AG08395 (cell line): Measurements from ENCODE around the gene PRAF2.

Experiments used
- DNase-seq: peaks from one replicate; pipeline ENCODE4 v3.0.0; 2012; ENCODE audit warnings: mixed read lengths, low spot score

The PRAF2 gene

DNA sequence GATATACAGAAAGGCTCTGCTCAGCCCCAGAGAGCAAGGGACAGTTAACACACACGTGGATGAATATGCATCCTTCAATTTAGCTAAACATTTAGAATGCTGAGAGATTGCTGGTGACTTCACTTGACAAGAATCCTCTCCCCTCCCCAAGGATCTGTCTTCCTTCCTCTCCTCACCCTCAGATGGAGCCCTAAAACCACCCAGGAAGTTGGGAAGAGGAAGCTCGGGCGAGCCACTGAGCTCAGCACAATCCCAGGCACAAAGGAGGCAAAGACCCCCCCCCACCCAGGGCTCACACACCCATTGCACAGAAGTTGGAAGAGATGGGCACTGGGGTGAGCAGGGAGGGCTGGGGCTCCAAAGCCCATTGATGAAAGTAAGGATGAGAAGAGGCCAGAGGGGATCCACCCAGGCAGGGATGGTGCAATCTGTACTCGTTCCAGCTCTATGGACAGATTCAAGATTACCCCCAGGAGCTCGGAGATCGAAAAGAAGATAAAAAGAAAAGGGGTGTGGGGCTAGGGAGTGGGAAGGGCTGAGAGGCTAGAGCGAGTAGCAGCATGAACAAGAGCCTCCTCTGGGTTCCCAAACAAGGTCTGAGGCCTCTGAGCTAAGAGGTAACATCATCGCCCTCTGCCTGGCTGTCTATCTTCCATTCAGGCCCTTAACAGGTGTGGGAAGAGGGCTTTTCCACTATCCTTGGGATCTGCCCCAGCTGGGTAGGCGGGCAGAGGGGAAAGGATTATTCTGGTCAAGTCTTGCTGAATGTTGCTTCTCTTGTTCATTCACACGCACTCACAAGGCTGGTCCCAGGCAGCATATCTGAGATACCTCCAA is 31.8 kb downstream of the PRAF2 start:
- no peak for DNase-seq

DNA sequence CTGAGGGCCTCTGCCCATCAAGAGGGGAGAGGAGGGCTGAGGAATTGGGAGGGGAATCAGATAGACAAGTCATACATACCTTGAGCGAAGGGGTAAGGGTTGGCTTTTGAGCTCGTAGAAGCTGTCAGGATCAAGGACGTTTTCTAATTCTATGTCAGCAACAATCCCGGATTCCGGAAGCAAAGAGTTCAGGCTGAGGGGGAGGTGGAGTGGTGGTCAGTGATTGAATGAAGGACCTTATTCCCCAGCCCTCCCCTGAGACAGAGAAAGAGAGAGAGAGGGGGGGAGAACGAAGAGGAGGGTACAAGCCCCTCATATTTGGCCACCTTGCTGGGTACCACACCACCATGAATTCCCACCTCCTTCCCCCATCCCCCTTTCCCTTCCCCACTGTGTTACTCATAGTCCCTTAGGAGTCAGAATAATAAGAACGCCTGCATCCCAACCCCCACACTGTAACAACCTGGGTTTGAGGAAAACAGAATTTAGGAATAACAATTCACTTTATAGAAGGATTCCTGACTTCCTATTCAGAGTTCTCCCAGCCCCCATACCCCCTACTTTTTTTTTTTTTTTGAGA is 33.3 kb downstream of the PRAF2 start:
- no peak for DNase-seq

DNA sequence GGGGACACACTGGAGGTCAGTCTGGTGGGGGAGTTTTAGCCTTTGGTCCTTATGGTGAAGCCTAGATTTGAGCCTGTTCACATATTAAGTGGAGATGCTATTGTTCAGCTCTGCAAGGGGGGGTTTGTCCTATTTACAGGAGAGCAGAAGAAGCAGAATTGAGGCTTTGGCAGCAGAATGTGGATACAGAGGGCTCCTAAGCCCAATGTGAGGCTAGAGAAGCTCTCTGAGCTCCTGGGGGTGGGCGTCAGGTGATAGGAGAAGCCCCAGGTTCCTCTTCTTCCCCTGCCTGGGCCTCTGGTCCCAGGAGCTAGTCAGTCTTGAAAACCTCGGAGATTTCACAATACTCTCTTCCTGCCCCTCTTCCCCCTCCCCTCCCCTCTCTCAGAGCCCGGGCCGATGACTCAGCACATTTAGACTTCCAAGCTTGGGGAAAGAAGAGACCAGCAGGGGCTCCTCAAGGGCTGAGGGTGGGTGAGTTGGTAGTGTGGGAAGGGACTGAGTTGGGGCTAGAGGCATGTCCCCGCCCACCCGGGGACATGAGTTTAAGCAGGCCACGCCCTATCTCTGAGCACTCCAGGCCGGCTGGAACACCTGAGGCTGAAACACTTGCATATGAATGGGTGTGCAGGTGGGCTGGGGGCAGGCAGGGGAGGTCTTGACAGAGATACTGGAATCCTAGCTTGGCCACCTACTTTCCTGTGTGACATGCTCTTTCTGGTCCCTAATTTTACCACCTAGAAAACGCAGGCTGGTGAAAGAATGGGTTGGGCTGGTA is 34.0 kb downstream of the PRAF2 start:
- peak; percentile 68 for DNase-seq

DNA sequence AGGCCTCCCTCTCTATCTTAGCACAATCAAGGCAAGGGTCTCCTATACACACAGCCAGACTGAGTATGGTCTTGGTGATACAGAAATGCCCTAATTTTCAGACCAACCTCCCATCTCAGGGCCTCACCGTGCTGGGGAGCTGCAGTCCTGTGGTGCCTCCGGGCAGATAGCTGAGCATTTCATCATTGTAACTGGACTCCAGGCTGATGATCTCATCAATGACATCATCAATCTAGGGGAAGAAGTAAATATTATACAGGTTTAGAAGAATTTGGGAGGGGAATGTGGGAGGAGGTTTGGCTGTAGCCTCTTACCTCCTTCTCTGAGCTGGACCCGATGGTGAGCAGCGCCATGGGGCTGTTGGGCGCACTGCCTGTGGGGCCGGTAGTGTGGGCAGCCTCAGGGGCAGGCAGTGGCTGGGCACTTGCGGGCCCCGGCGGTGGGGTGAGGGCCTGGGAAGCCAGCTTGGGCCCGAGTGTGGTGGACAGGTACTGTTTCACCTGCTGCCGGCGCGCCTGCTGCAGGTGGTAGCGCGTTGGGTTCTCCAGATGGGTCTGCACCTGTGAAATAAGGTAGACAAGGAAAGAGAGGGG is 35.8 kb downstream of the PRAF2 start:
- DNase-seq = no peak

- no peak for DNase-seq
These were observed 43.5 kb downstream of the PRAF2 start for GRCh38 chrX:49030283-49030682.

GRCh38 chrX:49029876-49030275 is 43.9 kb downstream of the PRAF2 start:
- DNase-seq = no peak
